WTC11 (cell line): Measurements from ENCODE around the gene WNT5B.

Source experiments
- ESRRA ChIP-seq: sonication (generic); formaldehyde crosslinking; IDR thresholded peaks from 2 replicates; pipeline ENCODE4 v1.8.1; 2022; ENCODE audit warnings: mild to moderate bottlenecking, missing genetic modification reagents, borderline replicate concordance
- USF2 ChIP-seq: sonication (generic); formaldehyde crosslinking; IDR thresholded peaks from 2 replicates; pipeline ENCODE4 v1.8.1; 2023; ENCODE audit warnings: mild to moderate bottlenecking, missing genetic modification reagents, moderate library complexity
- TF ChIP-seq, protein P1 (sequence below): fragments of 200-600 bp; IDR thresholded peaks from 2 replicates; pipeline ENCODE4 v1.8.0; 2022; ENCODE audit warnings: antibody characterized with exemption

DNA sequence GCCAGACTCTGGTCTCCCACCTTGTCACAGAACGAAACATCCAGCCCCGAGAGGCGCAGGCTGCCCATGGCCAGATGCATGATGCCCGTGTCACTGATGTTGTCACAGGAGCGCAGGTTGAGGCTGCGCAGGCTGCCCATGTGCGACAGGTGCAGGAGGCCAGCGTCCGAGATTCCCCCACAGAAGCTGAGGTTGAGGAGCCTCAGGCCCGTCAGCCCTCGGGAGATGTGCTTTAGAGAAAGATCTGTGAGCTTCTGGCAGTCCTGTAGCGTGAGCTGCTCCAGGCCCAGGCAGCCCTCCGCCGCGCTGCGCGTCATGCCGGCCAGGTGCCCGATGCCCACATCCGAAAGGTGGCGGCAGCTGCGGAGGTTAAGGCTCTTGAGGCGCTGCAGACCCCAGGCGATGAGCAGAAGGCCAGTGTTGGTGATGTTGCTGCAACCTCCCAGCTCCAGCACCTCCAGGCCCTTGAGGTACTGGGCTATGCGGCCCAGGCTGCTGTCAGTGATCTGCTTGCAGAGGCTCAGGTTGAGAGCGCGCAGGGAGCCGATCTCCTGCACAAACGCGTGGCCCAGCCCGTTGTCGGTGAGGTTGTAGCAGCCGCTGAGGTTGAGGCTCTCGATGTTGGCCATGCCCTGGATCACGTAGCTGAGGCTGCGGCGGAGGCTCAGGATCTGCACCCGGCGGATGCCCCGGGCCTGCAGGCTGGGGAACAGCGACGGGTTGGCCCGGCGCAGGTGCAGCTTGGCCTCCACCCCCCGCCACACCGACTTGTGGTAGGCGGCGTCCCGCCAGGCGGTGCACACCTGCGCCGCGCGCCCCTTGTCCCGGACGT is 35.6 kb upstream of the WNT5B start:
- TF ChIP-seq USF2 (CRISPR knock-in tag), result no peak
- peak; percentile 34; the same call in 1 of the 2 replicates for TF ChIP-seq ESRRA (CRISPR knock-in tag)
- TF ChIP-seq, protein P1, sequence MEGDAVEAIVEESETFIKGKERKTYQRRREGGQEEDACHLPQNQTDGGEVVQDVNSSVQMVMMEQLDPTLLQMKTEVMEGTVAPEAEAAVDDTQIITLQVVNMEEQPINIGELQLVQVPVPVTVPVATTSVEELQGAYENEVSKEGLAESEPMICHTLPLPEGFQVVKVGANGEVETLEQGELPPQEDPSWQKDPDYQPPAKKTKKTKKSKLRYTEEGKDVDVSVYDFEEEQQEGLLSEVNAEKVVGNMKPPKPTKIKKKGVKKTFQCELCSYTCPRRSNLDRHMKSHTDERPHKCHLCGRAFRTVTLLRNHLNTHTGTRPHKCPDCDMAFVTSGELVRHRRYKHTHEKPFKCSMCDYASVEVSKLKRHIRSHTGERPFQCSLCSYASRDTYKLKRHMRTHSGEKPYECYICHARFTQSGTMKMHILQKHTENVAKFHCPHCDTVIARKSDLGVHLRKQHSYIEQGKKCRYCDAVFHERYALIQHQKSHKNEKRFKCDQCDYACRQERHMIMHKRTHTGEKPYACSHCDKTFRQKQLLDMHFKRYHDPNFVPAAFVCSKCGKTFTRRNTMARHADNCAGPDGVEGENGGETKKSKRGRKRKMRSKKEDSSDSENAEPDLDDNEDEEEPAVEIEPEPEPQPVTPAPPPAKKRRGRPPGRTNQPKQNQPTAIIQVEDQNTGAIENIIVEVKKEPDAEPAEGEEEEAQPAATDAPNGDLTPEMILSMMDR, result no peak
